Skin of body (tissue), 2 donors: Measurements from ENCODE around the gene KRTAP16-1. TPM values are rescaled to one million over a fixed set of nuclear protein-coding genes. Genes with fewer than 3 reads are reported as not detected.
A peak's percentile ranks its signal among the peaks of the same experiment; 100 is the strongest.

ENCODE experiments used
- DNase-seq: peaks from one replicate; lab custom pipeline; 2025; lab: John Stamatoyannopoulos, UW
- total RNA-seq: library from RNA; depleted of rRNA; stranded (reverse); fragments of >200 nt; gene quantifications from one replicate; pipeline ENCODE4 v1.2.3, GENCODE V29; 2014

Gene KRTAP16-1
- total RNA-seq, 1 donor from 2014 or later, result 4.5 TPM

DNA sequence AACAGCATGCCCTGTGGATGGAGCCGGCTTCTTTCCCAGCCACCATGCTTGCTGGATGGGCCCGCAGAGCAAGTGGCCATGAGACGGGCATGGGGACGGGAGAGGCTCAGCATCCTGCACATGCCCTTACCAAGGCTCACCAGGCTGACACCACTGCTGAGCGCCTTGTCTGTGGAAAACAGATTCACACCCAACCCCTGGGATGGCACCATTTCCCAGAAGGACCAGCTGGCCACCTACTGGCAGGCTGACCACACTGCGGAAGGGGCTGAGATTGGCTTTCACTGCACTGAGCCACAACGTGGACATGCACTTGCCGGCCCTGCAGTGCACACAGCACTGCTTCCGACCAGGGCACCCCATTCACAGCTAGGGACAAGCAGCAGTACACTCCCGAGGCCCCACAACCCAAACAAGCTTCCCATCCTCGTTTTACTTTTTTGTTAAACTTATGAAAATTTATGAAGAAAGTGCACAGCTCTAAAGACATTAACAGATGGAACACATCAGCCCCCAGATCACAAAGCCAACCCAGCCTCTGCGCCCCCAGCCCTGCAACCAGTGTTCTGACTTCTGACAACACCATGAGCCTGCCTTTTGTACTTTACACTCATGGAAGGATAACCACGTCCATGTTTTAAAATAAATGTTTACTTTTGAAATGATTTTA is 20.3 kb upstream of the KRTAP16-1 start:
- DNase-seq, result no peak

GRCh38 chr17:41328207-41328606 is 19.1 kb upstream of the KRTAP16-1 start:
- DNase-seq, result no peak

DNA sequence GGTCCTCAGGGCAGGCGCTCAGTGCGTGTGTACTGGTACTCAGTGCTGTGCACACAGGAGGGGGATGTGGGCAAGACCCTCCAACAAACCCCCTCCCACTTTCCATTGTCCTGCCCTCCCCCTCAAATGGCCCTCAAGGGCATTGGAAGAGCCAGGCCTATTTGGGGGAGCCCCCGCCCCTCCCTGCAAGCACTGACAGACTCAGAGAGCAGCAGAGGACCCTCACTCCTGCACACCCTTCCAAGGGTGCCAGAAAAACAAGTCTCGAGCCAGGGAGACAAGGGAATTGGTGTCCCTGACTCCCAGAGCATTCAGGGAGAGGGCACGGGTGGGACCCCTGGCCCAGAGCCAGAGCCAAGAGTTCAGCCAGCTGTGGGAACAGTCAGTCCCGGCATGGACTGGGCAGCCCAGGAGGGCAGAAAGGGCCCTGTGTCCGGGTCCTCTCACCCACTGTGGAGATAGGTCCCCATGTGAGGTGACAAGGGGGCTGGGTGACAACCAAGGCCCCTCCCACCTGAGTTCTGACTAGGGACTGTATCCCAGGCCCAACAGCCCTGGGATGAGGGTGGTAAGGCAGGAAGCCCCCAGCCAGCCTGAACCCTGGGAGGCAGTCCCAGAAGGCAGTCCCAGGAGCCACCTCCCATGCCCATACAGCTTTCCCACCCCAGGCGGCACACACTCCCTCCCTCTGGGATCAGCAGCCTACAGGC is 18.5 kb upstream of the KRTAP16-1 start:
- no peak for DNase-seq

DNA sequence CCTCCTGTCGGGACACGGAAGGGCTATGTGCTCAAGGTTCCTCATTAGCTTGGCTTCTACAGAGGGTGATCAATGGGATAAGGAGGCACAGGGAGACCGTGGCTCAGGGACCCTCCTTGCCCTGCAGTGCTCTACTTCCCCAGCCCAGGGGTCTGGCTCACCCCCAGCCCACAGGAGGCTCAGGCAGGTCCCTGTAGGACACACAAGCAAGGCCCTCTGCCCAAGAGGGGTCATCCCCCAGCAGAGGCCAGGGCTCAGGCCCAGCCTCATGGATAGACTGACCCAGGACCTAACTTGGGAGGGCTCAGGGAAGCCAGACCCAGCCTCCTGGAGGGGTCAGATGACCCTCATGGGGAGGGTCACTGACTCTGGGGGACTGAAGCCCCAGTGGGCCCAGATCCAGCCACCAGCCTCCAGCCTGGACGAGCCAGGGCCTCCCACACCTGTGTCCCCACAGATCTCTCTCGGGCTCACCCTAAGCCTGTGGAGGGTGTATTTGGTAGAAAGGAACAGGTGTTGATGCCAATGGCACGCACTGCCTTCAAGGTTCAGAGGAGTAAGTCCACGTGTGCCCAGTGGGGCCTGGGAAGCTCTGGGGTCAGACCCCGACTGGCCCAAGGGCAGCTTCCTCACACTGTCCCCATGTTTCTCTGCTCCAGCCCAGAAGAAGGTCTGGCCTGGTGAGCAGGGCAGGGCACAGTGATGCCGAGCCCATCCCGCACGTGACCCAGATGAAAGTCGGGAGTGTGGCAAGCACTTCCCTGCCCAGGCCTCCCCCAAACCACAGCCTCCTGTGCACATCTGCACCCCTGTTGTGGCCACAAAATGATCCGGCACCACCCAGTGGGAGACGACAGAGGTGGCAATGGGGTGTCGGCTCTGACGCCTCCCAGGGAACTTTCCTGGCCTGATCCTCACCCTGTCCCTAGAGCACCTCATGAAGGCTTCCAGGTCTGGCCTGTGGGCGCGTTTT is 17.4 kb upstream of the KRTAP16-1 start:
- no peak for DNase-seq

- DNase-seq, result no peak
These were observed 16.5 kb upstream of the KRTAP16-1 start for GRCh38 chr17:41325611-41326010.

GRCh38 chr17:41325126-41325525 is 16.0 kb upstream of the KRTAP16-1 start:
- DNase-seq, result no peak

- DNase-seq, result no peak
These were observed 15.3 kb upstream of the KRTAP16-1 start for GRCh38 chr17:41324180-41325075.

DNA sequence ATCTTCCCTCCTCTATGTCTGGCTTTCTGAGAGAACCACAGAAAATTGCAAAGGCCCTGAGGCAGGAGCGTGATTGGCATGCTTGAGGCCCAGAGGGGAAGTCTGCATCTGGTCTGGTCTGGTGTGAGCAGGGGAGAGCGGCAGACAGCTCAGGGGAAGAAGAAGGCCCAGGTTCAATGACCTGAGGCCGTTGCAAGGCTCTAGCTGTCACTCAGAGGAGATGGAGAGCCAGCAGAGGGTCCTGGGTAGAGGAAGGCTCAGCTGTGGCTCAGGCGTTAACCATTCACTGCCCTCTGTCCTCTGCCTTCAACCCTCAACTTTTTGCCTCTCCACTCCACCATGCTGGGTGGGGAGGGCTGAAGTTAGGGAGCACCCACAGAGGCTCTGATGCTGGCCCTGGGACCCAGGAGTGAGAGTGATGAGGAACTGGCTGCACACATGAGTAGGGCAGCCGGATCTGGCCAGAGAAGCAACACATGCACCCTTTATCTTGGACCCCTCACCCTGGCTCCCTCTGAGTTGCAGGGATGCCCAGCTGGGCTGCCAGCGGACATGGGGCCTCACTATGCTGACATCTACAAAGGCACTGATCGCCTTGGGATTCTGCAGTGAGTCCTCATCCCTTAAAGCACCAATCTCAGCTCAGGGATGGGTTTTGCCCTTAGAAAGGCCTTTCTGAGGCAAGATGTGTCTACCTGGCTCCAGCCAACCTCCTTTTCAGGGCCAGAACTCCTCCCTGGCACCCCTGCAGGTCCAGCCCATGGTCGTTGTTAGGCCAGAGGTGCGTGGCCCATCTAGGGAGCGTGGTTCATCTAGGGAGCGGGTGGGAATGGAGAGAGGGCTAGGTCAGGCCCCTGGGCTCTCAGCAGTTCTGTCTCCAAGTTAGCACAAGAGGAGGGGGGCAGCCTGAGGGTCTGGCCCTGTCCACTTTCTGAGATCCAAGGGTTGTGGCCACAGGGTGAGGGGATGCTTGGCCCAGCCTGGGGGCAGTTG is 14.1 kb upstream of the KRTAP16-1 start:
- DNase-seq, result no peak

GRCh38 chr17:41322094-41322902 is 13.2 kb upstream of the KRTAP16-1 start:
- DNase-seq, result peak; percentile 16

GRCh38 chr17:41318231-41318630 is 9.1 kb upstream of the KRTAP16-1 start:
- DNase-seq, result no peak

DNA sequence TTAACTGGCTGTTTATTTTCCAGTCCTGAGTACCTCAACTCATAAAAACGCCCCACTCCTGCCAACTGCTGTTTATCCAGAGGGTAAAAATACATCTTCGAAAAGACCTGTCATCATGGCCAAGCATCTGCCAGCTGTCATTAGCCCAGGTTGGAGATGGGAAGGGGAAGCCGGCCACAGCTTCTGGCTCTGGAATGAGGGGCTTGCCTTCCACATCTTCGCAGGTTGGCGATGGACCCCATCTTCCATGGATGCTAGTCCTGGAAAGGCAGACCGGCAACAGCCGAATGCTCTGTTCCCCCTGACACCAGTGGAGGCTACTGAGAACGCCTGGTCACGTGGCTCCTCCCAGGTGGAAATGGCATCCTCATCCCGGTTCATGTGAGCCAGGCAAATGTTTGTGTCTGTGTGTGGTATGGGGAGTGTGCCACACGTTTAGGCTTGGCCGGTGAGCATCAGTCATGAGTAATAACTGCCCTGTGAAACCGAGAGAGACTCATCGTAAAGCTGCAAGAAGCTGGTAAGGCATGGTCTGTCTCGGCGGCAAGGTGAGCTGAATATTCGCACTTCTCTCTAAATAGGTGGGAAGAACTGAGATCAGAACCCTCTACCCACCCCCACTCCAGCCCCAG is 6.8 kb upstream of the KRTAP16-1 start:
- DNase-seq, result no peak

DNA sequence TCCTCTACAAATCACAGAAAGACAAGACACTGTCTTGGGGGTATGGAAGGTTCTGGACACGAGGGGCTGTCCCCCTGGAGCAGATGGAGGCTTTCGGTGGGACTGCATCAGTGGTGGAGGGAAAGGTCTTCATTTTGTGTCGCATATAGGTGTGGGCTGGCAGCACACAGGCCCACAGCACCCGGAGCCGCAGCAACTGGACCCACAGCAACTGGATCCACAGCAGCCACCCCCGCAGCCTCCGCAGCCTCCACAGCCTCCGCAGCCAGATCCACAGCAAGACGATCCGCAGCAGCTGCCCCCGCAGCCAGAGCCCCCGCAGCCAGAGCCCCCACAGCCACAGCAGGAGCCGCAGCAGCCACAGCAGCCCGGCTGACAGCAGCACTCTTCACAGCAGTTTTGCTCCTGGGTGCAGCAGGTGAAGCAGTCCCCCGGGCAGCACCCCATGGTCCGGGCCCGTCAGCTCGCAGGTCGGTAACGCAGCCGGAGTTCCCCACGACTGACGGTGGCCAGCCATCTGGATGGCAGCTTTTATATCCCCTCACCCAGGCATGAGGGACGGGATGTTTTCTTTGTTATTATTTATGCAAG is 6.2 kb upstream of the KRTAP16-1 start, which contains the start of gene KRTAP17-1:
Gene KRTAP17-1 (minus strand): TSS at position 507 of the 591 bp plus-strand sequence. CDS start 60 bp downstream, at position 447.
- no peak for DNase-seq

DNA sequence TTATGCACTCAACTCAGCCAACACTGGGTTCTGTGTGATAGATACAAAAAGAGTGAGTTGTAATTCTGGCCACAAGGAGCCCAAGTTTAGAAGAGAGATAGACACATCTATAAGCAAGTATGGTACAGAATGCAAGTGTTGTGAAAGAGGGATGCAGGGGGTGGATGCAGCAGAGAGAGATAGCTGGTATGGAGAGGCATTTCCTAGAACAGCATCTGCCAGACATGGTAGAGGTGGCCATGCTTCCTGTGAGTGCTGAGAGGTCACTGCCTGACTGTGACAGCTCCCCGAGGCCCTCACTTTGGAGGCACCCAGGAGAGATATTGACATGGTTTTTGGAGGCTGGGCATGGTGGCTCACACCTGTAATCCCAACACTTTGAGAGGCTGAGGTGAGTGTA is 2.0 kb upstream of the KRTAP16-1 start:
- no peak for DNase-seq

DNA sequence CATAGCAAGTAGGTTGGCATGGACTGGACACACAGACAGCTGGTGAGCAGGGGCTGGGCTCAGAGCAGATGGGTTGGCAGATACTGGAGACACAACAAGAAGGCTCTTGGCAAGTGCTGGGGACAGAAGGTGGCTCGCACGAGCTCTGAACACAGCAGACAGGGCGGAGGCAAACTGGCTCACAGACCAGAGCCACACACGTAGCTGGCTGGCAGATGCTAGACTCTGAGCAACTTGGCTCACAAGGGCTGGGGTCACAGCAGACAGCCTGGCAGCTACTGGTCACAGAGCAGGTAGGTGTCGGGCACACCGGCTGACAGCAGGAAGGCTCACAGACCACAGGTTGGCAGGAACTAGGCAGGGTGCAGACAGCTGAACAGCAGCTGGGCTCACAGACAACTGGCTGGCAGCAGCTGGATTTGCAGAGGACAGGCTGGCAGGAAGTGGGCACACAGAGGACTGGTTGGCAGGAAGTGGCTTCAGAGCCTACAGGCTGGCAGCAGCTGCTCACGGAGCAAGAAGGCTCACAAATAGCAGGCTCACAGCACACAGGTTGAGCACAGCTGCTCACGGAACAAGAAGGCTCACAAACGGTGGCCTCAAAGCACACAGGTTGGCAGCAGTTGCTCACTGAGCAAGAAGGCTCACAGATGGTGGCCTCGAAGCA is 725 bp downstream of the KRTAP16-1 start:
- DNase-seq, result no peak

- no peak for DNase-seq
These were observed 1.5 kb downstream of the KRTAP16-1 start for GRCh38 chr17:41307647-41308046.

DNA sequence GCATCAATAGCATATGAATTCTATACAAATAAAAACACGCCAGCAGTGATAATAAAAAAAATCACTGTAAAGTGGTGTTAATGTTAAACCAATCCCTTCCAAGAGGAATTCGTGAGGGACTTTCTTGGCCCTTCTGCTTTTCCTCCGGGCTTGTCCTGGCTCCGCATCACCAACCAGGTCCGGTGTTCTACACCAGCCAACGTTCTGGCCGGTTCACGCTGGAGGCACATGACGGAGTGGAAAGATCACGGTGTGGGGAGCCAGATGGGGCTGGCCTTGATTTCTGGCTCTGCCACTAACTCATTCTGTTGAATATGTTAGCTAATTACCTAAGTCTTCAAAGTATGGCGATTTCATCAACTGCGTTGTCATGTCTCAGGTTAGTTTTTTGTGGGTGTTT is 5.0 kb downstream of the KRTAP16-1 start:
- DNase-seq, result no peak

DNA sequence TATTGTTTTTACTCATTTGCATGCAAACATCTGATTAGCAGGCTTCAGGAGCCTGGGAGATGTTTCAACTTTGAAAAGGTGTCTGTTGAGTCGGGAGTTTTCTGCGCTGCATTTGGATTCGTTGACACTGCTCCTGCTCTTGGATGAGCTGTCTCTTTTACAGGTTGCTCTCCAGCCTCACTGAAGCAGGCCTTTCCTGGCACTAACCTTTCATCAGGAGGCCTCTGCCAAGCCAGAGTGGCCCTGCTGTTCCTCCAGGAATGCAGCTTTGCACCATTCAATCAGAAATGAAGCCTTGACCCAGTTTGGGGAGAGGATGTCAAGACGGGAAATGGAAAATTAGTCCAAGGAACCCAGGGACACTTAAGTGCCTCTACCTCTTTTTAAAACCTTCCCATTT is 6.1 kb downstream of the KRTAP16-1 start:
- DNase-seq, result no peak
